Measurements from ENCODE around the gene ZSCAN26.
"Not testable (repeated sequence)": the region's sequence is repeated elsewhere in the genome, so short reads cannot be mapped to it uniquely, and the experiment has no call there.

ZSCAN26 gene

DNA sequence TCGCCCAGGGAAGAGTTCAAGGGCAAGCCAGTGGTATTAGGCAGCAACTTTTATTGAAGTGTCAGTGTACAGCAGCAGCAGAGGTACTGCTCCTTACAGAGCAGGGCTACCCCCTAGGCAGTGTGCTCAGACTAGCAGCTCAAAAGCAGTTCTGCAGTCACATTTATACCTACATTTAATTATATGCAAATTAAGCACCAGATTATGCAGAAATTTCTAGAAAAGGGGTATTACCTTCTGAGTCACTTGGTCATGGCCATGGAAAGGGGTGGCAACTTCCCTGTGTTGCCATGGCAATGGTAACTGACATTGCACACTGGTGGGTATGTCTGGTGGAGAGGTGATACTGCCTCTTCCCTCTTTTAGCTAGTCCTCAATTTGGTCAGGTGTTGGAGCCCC, 12.8 kb upstream of the ZSCAN26 start:
- no peak for DNase-seq (ENCODE audit: low read depth in 1 of 2, low spot score in 1 of 2)

DNA sequence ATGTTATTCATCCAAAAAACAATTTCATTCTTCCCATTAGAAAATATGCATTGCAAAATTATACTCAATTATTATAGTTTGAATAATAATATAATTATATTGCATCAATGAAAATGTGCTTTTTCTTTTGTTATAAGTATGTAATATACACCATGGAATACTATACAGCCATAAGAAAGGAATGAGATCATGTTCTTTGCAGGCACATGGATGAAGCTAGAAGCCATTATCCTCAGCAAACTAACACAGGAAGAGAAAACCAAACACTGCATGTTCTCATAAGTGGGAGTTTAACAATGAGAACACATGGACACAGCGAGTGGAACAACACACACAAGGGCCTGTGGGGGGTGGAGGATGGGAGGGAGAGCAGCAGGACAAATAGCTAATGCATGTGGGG, 9.9 kb upstream of the ZSCAN26 start:
- DNase-seq (ENCODE audit: low read depth in 1 of 2, low spot score in 1 of 2), result no peak

DNA sequence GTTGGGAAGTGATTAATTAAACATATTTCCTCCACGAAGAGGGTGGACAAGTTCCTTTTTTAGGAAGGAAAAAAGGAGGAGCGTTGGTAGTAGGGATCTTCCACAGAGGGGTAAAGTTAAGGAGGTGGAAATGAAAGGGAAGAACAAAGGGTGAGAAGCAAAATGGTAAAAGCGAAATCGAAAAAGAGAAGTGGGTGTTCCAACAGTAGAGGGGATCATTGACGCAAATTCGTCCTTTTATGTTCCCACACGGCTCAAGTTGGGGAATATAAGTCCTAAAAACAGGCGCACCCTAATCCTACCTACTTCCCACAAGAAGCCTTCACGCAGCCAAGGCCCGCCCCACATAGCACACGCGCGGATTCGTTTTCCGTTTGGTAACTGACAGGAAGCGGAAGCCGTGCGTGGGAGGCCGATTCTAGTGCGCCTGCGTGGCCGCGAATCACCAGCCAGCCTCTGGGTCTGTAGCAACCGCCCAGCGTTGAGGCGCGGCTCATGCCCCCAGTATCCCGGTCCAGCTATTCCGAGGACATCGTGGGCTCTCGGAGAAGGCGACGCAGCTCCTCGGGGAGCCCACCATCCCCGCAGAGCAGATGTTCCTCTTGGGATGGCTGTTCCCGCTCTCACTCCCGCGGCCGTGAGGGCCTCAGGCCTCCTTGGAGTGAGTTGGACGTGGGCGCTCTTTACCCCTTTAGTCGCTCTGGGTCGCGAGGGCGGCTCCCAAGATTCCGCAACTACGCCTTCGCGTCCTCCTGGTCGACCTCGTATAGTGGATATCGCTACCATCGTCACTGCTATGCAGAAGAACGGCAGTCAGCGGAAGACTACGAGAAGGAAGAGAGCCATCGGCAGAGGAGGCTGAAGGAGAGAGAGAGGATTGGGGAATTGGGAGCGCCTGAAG, 7.8 kb upstream of the ZSCAN26 start, which contains the start of gene NKAPL:
TSS of gene NKAPL (plus strand) at position 421 of the 901 bp plus-strand sequence. CDS start at position 496, 75 bp downstream.
- peak; percentile 16 to 54 for DNase-seq (ENCODE audit: low read depth in 1 of 2, low spot score in 1 of 2)

DNA sequence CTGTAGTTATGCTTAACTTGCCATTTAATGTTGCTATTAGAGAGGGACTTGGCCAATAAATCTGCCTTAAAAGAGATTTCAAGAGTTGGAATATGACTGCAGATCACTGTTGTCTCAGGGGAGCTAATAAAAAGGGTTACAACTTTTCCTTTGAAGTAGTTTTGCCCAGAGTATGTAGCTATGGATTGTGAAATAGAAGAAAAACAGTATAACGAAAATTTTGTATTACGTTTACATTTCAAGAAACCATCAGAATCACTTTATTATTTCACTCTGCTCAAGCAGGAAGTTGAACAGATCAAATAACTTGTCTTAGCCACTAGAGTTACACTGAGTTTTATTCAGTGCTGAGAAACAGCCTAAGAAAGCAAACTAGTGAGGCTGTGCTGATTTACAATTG, 3.0 kb upstream of the ZSCAN26 start:
- DNase-seq (ENCODE audit: low read depth in 1 of 2, low spot score in 1 of 2), result no peak

DNA sequence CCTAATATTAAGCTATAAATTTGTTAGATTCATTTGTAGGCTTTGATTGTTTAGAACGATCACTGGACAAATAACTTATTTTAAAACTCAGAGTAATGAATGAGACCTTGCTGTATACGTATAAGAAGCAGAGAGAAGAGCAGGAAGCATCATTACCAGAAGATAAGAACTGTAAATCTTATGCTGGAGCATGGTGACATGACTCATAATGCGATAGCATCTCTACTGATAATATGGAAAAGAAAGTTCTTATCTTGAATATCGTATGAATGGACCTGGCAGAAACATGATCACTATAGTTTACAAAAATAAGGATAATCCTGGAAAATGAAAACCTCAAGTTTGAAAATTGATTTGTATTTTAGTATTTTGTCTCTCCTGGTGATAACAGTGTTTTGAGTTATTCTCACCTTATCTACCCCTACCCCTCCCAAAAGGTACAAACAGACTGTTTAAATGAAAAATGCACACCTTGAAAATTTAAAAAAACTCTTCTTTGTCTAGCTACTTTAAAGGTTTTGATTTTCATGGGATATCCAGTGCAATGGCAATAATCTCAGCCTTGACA, 2.0 kb upstream of the ZSCAN26 start:
- DNase-seq (ENCODE audit: low read depth in 1 of 2, low spot score in 1 of 2), result no peak

DNA sequence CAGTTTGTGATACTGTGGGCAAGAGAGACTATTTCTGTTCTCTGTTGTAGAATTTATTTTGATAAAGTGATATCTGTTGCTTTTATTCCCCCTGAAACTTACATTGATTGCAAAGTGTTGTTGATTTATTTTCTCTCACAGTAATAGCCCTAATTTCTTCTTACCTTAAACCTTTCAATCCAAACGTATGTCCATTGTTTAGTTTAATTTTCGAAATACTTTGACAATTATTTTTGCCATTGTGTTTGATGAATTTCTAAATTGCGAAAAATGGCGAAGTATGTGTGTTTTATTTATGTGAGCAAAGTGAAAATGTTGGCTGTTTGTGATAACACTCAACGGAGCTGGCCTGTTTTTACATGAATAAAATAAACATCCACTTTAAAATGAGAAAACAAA, 381 bp upstream of the ZSCAN26 start:
- no peak for DNase-seq (ENCODE audit: low read depth in 1 of 2, low spot score in 1 of 2)

DNA sequence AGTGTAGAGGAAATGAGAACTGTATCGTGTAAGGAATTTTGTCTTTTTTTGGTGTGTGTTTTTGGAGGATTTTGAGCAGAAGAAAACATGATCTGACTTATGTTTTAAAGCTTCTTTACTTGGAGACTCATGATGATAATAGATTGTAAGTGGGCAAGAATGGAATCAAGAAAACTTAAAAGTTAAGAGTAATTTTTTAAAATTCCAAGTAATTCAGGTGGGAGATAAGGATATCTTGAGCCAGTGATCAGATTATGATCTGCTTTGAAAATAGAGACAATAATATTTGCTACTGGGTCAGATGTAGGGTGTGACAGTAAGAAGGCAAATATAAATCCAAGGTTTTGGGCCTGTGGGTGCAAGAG, 734 bp downstream of the ZSCAN26 start:
- DNase-seq (ENCODE audit: low read depth in 1 of 2, low spot score in 1 of 2), result no peak

DNA sequence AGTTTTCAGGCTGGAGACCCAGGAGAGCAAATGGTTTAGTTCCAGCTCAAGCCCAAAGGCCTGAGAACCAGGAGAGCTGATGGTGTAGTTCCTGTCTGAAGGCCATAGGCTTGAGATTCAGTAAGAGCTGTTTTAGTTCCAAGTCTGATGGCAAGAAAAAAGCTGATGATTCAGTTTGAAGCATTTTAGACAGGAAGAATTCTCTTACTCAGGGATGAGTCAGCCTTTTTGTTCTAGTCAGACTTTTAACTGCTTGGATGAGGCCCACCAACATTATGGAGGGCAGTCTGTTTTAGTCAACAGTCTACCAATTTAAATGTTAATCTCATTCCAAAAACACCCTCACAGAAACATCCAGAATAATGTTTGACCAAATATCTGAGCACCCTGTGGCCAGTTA, 2.5 kb downstream of the ZSCAN26 start:
- peak in 1 of 2 donors; percentile 25 for DNase-seq (ENCODE audit: low read depth in 1 of 2, low spot score in 1 of 2)

DNA sequence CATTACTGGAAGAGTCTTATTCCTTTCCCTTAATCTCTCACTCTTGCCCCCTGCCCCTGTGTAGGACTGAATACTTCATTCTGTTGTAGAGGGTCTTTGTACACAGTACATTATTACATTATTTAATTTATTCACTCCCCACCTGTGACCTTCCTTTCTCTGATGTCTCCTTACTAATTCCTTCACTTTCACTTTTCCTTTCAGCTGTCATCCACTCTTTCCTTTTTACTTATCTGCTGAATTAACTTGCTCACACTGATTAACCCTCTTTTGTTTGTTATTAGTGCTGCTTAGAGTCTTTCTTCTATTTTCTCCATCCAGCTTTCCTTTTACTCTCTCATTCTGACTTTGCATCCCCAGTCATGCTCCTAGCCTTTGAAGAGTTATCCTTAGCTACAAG, 7.9 kb downstream of the ZSCAN26 start:
- DNase-seq (ENCODE audit: low read depth in 1 of 2, low spot score in 1 of 2), result no peak

DNA sequence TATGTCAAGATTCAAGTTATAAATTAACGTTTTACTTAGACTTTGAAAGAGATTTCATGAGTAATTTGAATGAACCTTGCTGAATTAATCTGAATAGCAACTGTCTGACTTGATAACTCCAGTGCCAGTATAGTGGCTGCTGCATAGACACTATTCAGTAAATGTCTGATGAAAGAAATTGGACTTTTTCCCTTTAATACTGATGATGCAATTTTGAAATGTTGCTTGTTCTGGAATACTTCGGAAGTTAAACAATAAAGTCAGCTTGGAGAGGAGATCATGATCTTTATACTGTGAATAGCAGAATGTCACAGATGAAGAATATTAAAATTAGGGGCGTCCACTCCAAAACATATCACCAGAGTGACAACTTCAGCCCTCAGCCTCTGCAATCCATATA, 10.8 kb downstream of the ZSCAN26 start:
- no peak for DNase-seq (ENCODE audit: low read depth in 1 of 2, low spot score in 1 of 2)

DNA sequence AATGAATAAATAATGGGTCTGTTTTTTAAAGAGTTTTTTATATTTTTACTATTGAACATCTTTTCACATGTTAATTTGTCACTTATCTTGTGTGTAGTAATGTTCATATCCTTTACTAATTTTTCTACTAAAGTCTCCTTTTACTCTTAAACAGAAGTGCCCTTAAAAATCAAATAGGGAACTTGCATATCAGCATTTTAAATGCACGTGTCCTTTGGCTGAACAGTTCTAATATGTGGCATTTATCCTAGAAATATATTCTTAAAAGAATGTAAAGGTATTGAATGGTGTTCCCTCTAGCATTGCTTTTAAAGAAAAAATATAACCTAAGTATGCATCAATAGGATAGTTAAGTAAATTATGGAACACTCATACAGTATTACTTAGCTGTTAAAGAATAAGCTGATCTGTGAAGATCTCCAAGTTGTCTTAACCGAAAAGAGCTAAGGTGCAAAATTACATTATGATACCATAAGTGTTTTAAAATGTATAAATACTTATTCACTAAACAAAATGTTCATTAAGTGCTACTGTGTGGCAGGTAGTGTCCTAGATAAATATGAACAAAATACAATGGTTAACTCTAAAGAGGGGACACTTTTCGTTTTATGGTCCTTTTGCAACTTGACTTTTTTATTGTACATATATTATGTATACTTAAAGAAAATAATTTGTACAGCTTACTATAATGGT, 13.8 kb downstream of the ZSCAN26 start:
- DNase-seq (ENCODE audit: low read depth in 1 of 2, low spot score in 1 of 2), result no peak

DNA sequence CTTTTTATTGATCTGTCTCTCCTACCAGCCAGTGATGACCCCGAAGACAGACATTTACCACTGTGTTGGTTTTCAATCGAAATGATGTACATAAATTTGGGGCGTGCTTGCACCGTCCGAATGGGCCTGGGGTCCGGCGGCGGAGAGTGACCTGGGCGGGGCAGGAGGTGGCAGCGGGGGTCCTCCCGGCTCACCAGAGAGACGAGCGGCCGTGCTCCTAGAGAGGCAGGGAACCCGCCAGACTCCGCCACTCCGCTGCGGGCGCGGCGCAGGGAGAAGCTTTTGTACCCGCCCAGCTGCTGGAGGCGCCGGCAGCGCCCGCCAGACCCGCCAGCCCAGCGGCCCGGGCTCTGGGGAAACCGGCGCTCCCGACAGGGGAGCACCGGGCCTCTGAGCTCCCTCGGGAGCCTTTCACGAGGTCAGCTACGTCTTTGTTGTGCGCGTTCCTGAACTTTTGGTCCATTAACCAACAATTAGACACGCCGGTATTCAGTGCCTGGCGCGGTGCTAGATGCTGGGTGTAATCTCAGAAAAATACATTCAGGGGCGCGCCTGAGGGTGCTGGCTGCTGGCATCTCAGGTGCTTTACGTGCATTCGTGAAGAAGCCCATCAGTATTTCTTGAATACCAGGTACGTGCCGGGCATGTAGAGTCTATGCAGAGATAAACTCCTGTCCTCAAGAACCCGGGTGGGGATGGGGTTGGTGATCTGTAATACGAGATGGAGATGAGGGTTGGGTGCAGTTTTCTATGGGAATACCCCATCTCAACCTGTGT, 14.5 kb downstream of the ZSCAN26 start, which contains the start of gene PGBD1:
TSS of gene PGBD1 (plus strand) at position 285 of the 777 bp plus-strand sequence. CDS start 2,242 bp downstream, outside the sequence.
- DNase-seq (ENCODE audit: low read depth in 1 of 2, low spot score in 1 of 2), result peak; percentile 16 to 46

DNA sequence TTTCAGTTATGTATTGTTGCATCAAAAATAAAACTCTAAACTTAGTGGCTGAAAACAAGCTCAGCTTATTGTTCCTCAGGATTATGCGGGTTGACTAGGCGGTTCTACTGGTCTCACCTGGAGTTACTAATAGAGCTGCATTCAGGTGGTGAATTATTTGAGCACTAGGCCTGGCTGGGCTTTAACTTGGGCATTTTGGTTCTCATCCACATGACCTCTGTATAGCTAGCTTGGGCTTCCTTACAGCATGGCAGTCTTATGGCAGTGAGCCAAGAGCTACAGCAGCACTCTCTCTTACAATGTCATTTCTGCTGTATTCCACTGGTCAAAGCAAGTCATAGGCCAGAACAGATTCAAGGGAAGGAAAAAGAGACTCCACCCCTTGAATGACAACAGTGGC, 16.0 kb downstream of the ZSCAN26 start:
- no peak for DNase-seq (ENCODE audit: low read depth in 1 of 2, low spot score in 1 of 2)

DNA sequence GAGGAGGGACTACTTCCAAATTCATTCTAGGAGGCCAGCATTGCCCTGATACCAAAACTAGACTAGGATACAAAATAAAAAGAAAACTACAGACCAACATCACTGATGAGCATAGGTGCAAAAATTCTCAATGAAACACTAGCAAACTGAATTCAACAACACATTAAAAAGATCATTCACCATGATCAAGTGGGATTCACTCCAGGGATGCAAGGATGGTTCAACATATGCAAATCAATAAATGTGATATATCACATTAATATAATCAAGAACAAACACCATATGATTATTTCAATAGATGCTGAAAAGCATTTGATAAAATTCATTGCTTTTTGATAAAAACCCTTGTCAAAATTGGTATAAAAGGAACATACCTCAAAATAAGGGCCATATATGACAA, 24.6 kb downstream of the ZSCAN26 start:
- DNase-seq (ENCODE audit: low read depth in 1 of 2, low spot score in 1 of 2), result no peak

DNA sequence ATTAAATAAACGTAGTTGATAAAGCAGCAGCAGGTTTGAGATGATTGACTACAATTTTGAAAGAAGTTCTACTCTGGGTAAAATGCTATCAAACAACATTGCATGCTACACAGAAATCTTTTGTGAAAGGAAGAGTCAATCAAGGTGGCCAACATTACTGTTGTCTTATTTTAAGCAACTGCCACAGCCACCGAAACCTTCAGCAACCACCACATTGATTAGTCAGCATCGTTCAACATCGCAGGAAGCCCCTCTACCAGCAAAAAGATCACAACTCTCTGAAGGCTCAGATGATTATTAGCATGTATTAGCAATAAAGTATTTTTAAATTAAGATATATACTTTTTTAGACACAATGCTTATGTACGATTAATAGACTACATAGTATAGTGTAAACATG, 28.4 kb downstream of the ZSCAN26 start:
- DNase-seq (ENCODE audit: low read depth in 1 of 2, low spot score in 1 of 2), result no peak

DNA sequence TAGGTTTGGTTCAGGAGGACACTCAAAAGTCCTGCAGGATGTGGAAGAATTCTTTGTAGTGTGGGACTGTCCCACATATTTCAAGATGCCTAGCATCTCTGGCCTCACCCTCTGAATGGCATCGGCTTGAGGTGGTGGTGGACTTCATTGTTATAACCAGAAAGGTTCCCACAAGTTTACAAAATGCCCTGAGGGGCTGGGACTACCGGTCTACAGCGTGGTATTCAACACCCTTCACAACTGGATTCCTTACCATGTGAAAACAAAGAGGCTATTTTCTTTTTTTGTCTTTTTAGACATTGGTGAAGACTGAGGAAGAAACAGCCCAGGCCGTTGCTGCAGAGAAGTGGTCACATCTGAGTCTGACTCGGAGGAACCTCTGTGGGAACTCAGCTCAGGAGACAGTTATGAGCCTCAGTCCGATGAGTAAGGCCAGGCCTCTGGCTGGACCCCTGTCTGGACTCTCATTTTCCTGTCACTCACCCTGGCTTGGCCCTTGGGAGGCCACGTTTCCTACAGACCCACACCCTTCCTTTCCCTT, 29.6 kb downstream of the ZSCAN26 start:
- no peak for DNase-seq (ENCODE audit: low read depth in 1 of 2, low spot score in 1 of 2)

DNA sequence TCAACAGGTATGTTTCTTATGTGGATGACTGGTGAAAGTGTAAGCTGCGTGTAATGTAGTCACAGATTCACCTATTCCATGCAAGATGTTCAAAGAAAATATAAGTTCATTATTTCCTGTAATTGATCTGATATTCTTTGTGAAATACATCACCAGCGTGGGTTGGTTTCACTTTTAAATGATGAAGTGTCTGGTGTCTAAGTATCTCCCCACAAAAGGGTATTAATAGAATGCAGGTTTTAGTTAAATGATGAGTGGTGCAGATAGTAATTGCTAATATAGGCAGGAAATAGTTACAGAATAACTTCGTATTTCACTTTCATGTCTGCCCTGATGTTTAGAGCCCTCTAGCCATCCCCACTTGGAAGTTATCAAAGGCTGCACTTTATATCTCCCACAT, 36.6 kb downstream of the ZSCAN26 start:
- peak in 1 of 2 donors; percentile 13 for DNase-seq (ENCODE audit: low read depth in 1 of 2, low spot score in 1 of 2)

DNA sequence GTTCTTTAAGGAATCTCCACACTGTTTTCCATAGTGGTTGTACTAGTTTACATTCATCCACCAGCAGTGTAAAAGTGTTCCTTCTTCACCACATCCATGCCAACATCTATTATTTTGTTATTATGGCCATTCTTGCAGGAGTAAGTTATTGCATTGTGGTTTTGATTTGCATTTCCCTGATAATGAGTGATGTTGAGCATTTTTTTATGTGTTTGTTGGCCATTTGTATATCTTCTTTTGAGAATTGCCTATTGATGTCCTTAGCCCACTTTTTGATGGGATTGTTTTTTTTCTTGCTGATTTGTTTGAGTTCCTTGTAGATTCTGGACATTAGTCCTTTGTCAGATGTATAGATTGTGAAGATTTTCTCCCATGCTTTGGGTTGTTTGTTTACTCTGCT, 39.4 kb downstream of the ZSCAN26 start:
- DNase-seq (ENCODE audit: low read depth in 1 of 2, low spot score in 1 of 2), result not testable (repeated sequence)

DNA sequence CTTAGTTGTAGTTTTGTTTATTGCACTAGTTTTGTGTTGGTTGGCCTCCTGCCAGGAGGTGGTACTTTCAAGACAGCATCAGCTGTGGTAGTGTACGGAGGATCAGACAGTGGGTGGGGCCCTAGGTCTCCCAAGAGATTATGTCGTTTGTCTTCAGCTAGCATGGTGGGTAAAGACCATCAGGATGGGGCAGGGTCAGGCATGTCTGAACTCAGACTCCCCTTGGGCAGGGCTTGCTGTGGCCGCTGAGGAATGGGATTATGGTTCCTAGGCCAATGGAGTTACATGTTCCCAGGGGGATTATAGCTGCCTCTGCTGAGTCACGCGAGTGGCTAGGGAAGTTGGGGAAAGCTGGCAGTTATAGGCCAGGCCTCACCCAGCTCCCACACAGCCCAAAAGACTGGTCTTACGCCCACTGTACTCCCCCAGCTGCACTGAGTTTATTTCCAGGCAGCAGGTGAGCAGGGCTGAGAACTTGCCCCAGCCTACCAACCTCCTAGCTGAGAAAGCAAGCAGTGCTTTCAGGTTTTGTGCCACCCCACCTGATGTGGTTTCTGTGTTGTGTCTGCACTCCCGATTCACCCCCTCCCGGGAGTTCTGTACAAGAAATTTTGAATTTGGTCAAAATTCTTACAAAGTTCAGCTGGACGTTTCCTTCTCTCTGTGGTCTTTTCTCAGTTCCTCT, 44.3 kb downstream of the ZSCAN26 start:
- DNase-seq (ENCODE audit: low read depth in 1 of 2, low spot score in 1 of 2), result no peak

DNA sequence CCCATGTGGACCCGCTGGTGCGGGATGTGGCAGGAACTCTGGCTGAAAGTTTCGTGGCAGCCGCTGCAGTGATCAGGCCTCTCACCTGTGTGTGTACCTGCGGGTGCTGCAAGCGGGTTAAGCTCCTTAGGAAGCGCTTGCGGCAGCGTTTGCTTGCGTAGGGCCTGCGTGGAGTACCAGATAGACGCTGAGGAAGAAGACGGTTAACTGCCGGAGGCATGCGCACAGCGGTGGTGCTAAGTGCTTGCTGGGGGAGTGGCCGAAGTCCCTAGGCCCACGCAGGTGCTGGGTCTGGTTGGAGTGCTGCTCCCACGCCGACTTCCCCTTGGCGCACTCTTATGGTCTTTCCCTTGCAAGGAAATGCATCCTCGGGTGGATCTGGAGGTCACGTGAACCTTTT, 46.0 kb downstream of the ZSCAN26 start:
- no peak for DNase-seq (ENCODE audit: low read depth in 1 of 2, low spot score in 1 of 2)
